Right renal cortex interstitium (tissue), 3 donors: ENCODE measurements around the gene GRIK2. TPM values are rescaled to one million over a fixed set of nuclear protein-coding genes. Genes with fewer than 3 reads are reported as not detected.
"Not testable (repeated sequence)": the region's sequence is repeated elsewhere in the genome, so short reads cannot be mapped to it uniquely, and the experiment has no call there.

Source experiments
- DNase-seq, 3 donors: peaks; one replicate each; pipeline ENCODE4 v3.0.0-alpha.2; 2013; ENCODE audit warnings: low read depth in 3 of 3, low spot score in 2 of 3
- polyA plus RNA-seq, 3 donors: library from polyadenylated mRNA; unstranded; fragments of 120-200 nt; gene quantifications; one replicate each; pipeline ENCODE4 v1.2.1, GENCODE V29; 2013; ENCODE audit not compliant: insufficient read length in 3 of 3

The GRIK2 gene
- polyA plus RNA-seq, 3 donors = 12.6 to 17.3 (median 13.7) TPM

GRCh38 chr6:101940391-101940790 lies 546.9 kb downstream of the GRIK2 start:
- DNase-seq = no peak

- no peak for DNase-seq
Measured at GRCh38 chr6:101956961-101957360, 563.5 kb downstream of the GRIK2 start.

GRCh38 chr6:101961357-101961756 lies 567.8 kb downstream of the GRIK2 start:
- no peak for DNase-seq

GRCh38 chr6:101980924-101981323 lies 587.4 kb downstream of the GRIK2 start:
- no peak for DNase-seq

DNA sequence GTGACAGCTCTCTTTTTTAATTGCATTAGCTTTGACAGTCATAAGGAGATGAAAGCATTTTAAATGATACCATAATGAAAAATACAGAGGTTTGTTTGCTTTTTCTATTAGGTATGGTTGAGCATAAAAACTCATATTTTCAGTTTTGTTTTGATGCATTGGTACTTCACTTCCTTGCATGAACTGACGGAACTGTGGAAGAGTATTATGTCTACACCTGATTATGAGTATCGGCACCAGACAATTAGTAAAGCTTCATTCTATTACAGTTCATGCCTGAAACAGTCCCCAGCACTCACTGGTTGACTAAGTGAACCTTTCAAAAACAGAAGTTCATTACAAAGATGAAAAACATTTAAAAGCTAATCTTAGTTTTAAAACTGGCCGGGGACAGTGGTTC lies 593.0 kb downstream of the GRIK2 start:
- DNase-seq = no peak

GRCh38 chr6:101992286-101992685 lies 598.8 kb downstream of the GRIK2 start:
- no peak for DNase-seq

- no peak for DNase-seq
Measured at GRCh38 chr6:101994521-101994920, 601.0 kb downstream of the GRIK2 start.

GRCh38 chr6:102015431-102015830 lies 621.9 kb downstream of the GRIK2 start:
- DNase-seq = no peak

GRCh38 chr6:102022281-102022680 lies 628.8 kb downstream of the GRIK2 start:
- DNase-seq = no peak

GRCh38 chr6:102022803-102023202 lies 629.3 kb downstream of the GRIK2 start:
- DNase-seq = no peak

DNA sequence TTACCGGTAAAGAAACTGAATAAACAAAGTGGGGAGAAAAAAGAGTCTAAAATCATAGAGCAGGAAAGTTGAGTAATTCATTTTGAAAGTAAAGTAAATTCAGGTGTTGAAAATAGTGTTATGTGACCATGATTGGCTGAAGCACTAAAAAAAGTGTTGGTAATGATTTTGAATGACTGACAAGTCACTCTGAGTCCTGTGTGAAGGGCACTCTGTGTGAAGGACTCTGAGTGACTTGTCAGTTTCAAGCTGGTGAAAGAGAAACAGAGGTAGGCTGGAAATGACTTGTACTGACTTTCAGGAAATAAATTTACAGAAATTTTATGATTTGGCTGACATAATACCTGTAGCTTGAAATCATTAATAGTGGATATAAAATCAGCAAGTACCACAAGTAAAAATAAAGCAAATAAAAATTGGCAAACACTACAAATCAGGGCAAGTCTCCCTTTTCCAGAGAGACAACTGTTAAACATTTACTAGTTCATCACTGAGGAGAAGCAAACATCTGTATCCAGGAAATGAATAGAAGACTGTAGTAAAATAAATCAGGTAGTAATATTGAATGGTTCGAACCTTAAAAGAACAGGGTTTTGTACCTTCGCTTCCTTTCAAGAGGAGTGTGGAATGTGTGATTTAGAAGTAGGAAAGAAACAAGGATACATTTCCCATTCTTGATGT lies 630.6 kb downstream of the GRIK2 start:
- no peak for DNase-seq

GRCh38 chr6:102026649-102027048 lies 633.1 kb downstream of the GRIK2 start:
- DNase-seq = no peak

DNA sequence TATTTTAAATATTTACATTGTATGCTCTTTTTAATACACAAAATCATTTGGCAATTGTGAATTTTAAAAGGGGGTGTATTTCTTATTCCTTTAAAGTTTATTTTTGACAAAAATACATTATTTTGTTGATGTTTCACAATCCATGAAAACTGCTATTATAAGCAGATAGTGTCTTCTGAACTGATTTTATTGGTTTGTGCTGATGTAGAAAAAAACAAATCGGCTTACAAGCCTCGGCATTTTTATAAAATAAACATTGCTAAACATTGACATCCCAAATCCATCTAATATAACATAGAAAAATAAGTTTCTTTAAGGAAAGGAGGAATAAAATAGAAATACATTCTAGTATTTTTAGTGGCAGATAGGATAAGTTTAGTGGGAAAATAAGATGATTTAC lies 634.7 kb downstream of the GRIK2 start:
- no peak for DNase-seq

DNA sequence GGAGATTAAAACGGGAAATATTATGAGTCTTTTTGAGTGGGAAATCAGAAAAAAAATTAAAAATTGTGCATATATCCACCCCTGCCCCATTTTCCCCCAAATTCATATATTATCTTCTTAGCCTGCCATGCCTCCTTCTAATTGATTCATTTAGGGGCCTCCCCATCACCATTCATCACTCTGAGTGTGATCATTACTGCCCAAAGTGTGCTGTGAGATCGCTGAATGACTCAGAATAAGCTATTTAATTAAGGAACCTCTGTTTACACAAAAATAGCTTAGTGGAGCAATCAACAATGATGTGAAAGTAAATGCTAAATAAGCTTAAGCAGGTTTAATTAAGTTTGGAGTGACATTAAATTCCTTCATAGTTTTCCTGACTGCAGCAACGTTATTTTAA lies 645.5 kb downstream of the GRIK2 start:
- DNase-seq = no peak

DNA sequence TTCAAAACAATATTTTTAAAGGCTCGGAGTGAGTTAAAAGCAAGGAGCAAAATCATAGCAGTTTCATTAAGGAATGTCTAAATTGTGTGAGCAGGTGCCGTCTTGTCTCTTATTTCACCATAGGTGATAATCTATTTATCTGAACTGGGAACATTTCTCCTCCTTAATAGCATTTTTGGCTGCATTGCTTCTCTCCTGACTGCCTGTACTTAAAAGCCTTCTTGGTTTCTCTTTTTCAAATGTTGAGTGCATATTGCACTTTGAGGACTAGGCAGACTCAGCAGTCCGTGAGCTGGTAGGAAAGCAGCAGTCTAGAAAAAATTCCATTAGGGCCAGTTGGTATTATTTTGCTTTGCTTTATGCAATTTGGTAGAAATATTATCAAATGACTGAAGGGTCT lies 645.9 kb downstream of the GRIK2 start:
- DNase-seq = no peak

DNA sequence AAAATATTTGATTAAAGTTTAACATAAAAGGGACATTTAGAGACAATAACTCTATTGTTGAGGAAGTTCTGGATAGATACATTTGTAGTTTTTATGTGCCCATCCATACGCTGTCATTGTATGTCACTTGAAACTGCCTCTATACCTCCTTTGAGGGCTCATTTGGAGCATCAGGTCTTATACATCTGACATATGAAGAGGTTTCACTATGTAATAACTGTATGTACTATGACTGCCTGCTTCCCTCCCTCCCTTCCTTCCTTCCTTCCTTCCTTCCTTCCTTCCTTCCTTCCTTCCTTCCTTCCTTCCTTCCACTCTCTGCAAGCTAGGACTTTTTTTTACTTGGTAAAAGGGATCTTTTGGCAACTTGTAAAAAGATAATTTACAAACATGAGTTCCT lies 657.5 kb downstream of the GRIK2 start:
- DNase-seq = no peak

DNA sequence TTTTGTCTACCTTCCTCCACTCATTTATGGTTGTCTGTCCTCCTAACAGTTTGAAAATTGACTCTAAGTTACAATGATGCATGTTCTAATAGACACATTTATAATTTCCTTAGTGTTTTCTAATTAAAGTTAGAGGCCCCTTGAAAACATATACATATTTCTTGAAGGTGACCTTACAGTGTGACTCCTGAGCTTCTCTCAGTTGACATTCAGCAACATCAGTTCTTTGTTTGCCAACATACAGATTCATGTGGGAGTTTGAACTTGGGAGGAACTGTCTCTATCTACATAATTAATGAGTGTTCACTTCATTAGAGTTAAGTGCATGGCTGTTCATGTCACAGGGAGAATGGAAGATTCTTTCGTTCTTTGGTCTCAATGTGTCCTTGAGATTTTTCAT lies 658.2 kb downstream of the GRIK2 start:
- DNase-seq = no peak

DNA sequence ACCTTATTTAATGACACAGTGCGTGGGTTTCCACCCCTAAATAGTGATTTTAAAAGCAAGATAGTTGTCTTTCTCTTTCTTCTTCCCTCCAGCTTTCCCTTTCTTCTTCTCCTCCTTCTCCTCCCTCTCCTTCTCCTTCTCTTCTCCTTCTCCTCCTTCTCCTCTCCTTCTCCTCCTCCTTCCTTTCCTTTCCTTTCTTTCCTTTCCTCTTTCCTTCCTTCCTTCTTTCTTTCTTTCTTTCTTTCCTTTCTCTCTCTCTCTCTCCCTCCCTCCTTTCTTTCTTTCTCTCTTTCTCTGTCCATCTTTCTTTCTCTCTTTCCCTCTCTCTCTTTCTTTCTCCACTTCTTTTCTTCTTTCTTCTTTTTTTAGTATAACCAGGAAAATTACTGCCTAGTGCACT lies 670.6 kb downstream of the GRIK2 start:
- no peak for DNase-seq

DNA sequence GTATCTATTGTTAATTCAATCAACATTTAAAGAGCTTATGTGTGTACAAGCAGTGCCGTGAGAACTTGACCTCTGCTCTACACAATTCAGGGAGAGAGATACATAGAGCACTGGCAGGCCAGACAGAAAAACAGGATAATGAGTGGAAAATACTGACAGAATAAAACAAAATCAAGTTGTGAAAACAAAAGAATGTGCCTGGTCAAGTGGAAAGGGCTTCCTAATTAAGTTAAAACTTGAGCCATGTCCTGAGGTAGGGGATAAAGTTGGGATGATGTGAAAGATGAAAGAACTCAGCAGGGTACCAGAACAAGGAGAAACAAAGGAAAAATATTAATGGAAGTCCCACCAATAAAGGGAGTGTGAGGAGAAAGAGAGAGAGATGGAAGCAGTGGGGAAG lies 672.8 kb downstream of the GRIK2 start:
- DNase-seq = no peak

DNA sequence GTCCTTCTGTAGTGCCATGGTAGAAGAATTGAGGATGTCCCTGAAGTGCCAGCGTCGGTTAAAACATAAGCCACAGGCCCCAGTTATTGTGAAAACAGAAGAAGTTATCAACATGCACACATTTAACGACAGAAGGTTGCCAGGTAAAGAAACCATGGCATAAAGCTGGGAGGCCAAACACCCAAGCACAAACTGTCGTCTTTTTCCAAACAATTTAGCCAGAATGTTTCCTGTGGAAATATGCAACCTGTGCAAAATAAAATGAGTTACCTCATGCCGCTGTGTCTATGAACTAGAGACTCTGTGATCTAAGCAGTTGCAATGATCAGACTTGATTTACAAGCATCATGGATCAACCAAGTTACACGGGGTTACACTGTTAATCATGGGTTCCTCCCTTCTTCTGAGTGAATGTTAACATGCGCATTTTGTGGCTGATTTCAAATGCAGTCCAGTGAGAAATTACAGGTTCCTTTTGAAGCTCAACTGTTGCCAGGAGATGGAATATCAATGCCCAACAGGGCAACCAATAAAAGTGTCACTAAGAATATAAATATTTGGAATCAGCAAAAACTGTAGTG lies 674.9 kb downstream of the GRIK2 start:
- DNase-seq = no peak

- no peak for DNase-seq
Measured at GRCh38 chr6:102075539-102075938, 682.0 kb downstream of the GRIK2 start.

DNA sequence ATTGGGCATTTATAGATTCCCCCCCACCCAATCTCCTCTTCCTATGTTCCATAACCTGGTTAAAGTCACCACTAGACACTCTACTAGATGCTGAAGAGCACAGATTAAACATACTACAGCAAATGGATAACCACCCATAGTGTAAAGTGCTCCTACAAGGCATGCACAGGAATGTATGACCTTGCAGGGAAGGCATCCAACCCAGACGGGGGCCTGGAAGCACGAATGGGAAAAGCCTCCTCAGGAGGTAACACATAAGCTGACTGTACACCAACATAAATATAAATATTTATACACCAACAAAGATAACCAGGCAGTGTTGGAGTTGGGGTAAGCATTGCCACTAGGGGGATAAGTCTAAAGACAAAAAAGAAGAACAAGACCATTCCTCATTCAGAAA lies 691.7 kb downstream of the GRIK2 start:
- no peak for DNase-seq

- DNase-seq = not testable (repeated sequence)
Measured at GRCh38 chr6:102088160-102088559, 694.7 kb downstream of the GRIK2 start.
